Stimulated activated effector memory CD8-positive, alpha-beta T cell treated with anti-CD3 and anti-CD28 coated beads, Interleukin-12 subunit alpha, Interleukin-12 subunit beta, amount 100 ng/mL, for 72 hours (primary cell): ENCODE data around the gene SERPINE1.
"Not testable (repeated sequence)": the region's sequence is repeated elsewhere in the genome, so short reads cannot be mapped to it uniquely, and the experiment has no call there.

ENCODE experiments used
- ATAC-seq: fragments of 150-1000 bp; cut with Tn5 transposase; 2 replicates; pipeline ENCODE4 v1.10.0; 2021
- DNase-seq, 2 donors: peaks; one replicate each; pipeline ENCODE4 v3.0.0; 2021 to 2022; ENCODE audit warnings: low spot score in 2 of 2
- H3K27ac Mint-ChIP-seq: one replicate; pipeline ENCODE4 v1.8.0; 2022; ENCODE audit warnings: mild to moderate bottlenecking, mixed read lengths
- H3K36me3 Mint-ChIP-seq: one replicate; pipeline ENCODE4 v1.8.0; 2022; ENCODE audit warnings: mild to moderate bottlenecking, mixed read lengths
- H3K4me1 Mint-ChIP-seq: one replicate; pipeline ENCODE4 v1.8.0; 2022; ENCODE audit warnings: mixed read lengths
- H3K4me3 Mint-ChIP-seq: one replicate; pipeline ENCODE4 v1.8.0; 2022; ENCODE audit warnings: mild to moderate bottlenecking, mixed read lengths
- H3K9me3 Mint-ChIP-seq: one replicate; pipeline ENCODE4 v1.8.0; 2022; ENCODE audit warnings: mixed read lengths

Gene SERPINE1

GRCh38 chr7:101096331-101096956 is 30.5 kb upstream of the SERPINE1 start:
- Mint-ChIP-seq H3K4me1 (peaks cover 21% of the 10 kb centered on the region), H3K36me3 (peaks cover 5% of the 10 kb centered on the region), H3K27ac (no peak overlapping the region), H3K4me3 (no peak overlapping the region), H3K9me3 (no peaks in the 10 kb centered on the region)
- DNase-seq (no peak), ATAC-seq (no peak)

- H3K27ac Mint-ChIP-seq: peak overlapping the region; percentile 52
- ATAC-seq (no peak), DNase-seq (no peak)
- no peak overlapping the region for H3K4me3 Mint-ChIP-seq
- H3K9me3 Mint-ChIP-seq: no peaks in the 10 kb centered on the region
- peaks cover 21% of the 10 kb centered on the region for H3K4me1 Mint-ChIP-seq
- peaks cover under 1% of the 10 kb centered on the region for H3K36me3 Mint-ChIP-seq
Observed at GRCh38 chr7:101096957-101097347, 30.0 kb upstream of the SERPINE1 start.

- no peak overlapping the region for H3K4me3 Mint-ChIP-seq
- peaks cover 21% of the 10 kb centered on the region for H3K4me1 Mint-ChIP-seq
- ATAC-seq: no peak
Observed at GRCh38 chr7:101097561-101097960, 29.3 kb upstream of the SERPINE1 start.

GRCh38 chr7:101099969-101100781 is 26.7 kb upstream of the SERPINE1 start:
- Mint-ChIP-seq H3K4me1 (peaks cover 17% of the 10 kb centered on the region), H3K4me3 (no peak overlapping the region), H3K9me3 (no peaks in the 10 kb centered on the region), H3K36me3 (no peaks in the 10 kb centered on the region), H3K27ac (peak overlapping the region; percentile 76)
- ATAC-seq (peak; percentile 97), DNase-seq (peak; percentile 25 to 65)

More at GRCh38 chr7:101097561-101097960, 29.3 kb upstream of the SERPINE1 start:
- H3K27ac Mint-ChIP-seq: peak overlapping the region; percentile 52
- no peaks in the 10 kb centered on the region for H3K9me3 Mint-ChIP-seq
- no peaks in the 10 kb centered on the region for H3K36me3 Mint-ChIP-seq
- DNase-seq: no peak

- Mint-ChIP-seq H3K4me1 (peaks cover 11% of the 10 kb centered on the region), H3K4me3 (no peak overlapping the region), H3K27ac (peak overlapping the region; percentile 76), H3K36me3 (no peaks in the 10 kb centered on the region), H3K9me3 (no peaks in the 10 kb centered on the region)
- ATAC-seq (no peak), DNase-seq (no peak)
Observed at GRCh38 chr7:101100858-101101847, 25.8 kb upstream of the SERPINE1 start.

- H3K27ac Mint-ChIP-seq: no peak overlapping the region
Observed at GRCh38 chr7:101102026-101102425, 24.9 kb upstream of the SERPINE1 start.

GRCh38 chr7:101103701-101104100 is 23.2 kb upstream of the SERPINE1 start:
- not testable (repeated sequence) for H3K9me3 Mint-ChIP-seq, ATAC-seq

More at GRCh38 chr7:101102026-101102425, 24.9 kb upstream of the SERPINE1 start:
- DNase-seq (no peak), ATAC-seq (no peak)
- Mint-ChIP-seq H3K36me3 (no peaks in the 10 kb centered on the region), H3K4me3 (no peak overlapping the region), H3K4me1 (peaks cover 11% of the 10 kb centered on the region), H3K9me3 (no peaks in the 10 kb centered on the region)

GRCh38 chr7:101104193-101104713 is 22.7 kb upstream of the SERPINE1 start:
- no peaks in the 10 kb centered on the region for H3K36me3 Mint-ChIP-seq
- no peak overlapping the region for H3K27ac Mint-ChIP-seq
- peaks cover 11% of the 10 kb centered on the region for H3K4me1 Mint-ChIP-seq
- DNase-seq: no peak
- H3K4me3 Mint-ChIP-seq: no peak overlapping the region
- ATAC-seq: no peak
- no peaks in the 10 kb centered on the region for H3K9me3 Mint-ChIP-seq

More at GRCh38 chr7:101103701-101104100, 23.2 kb upstream of the SERPINE1 start:
- H3K4me3 Mint-ChIP-seq, H3K27ac Mint-ChIP-seq, DNase-seq, H3K36me3 Mint-ChIP-seq: not testable (repeated sequence)
- H3K4me1 Mint-ChIP-seq: peaks cover 11% of the 10 kb centered on the region

- Mint-ChIP-seq H3K36me3 (no peaks in the 10 kb centered on the region), H3K9me3 (no peaks in the 10 kb centered on the region), H3K4me1 (peaks cover 10% of the 10 kb centered on the region), H3K27ac (no peak overlapping the region), H3K4me3 (no peak overlapping the region)
- no peak for DNase-seq
- ATAC-seq: no peak
Observed at GRCh38 chr7:101104799-101105198, 22.1 kb upstream of the SERPINE1 start.

- DNase-seq: not testable (repeated sequence)
Observed at GRCh38 chr7:101105248-101105647, 21.7 kb upstream of the SERPINE1 start.

GRCh38 chr7:101106386-101106785 is 20.5 kb upstream of the SERPINE1 start:
- H3K4me3 Mint-ChIP-seq: no peak overlapping the region
- ATAC-seq (no peak), DNase-seq (no peak)
- H3K9me3 Mint-ChIP-seq: no peaks in the 10 kb centered on the region
- H3K27ac Mint-ChIP-seq: no peak overlapping the region
- H3K4me1 Mint-ChIP-seq: no peaks in the 10 kb centered on the region
- H3K36me3 Mint-ChIP-seq: no peaks in the 10 kb centered on the region

More at GRCh38 chr7:101105248-101105647, 21.7 kb upstream of the SERPINE1 start:
- not testable (repeated sequence) for H3K27ac Mint-ChIP-seq, ATAC-seq, H3K36me3 Mint-ChIP-seq, H3K4me3 Mint-ChIP-seq, H3K9me3 Mint-ChIP-seq, H3K4me1 Mint-ChIP-seq

GRCh38 chr7:101108330-101108857 is 18.5 kb upstream of the SERPINE1 start:
- DNase-seq: no peak
- H3K36me3 Mint-ChIP-seq: no peaks in the 10 kb centered on the region
- no peaks in the 10 kb centered on the region for H3K4me1 Mint-ChIP-seq
- ATAC-seq: no peak
- H3K27ac Mint-ChIP-seq: no peak overlapping the region
- H3K9me3 Mint-ChIP-seq: no peaks in the 10 kb centered on the region
- no peak overlapping the region for H3K4me3 Mint-ChIP-seq

GRCh38 chr7:101108961-101109360 is 17.9 kb upstream of the SERPINE1 start:
- no peak for ATAC-seq
- Mint-ChIP-seq H3K9me3 (no peaks in the 10 kb centered on the region), H3K27ac (no peak overlapping the region), H3K36me3 (no peaks in the 10 kb centered on the region), H3K4me1 (no peaks in the 10 kb centered on the region), H3K4me3 (no peak overlapping the region)
- no peak for DNase-seq

GRCh38 chr7:101109368-101109767 is 17.5 kb upstream of the SERPINE1 start:
- ATAC-seq: no peak

More at GRCh38 chr7:101109368-101109767, 17.5 kb upstream of the SERPINE1 start:
- Mint-ChIP-seq H3K4me1 (no peaks in the 10 kb centered on the region), H3K36me3 (no peaks in the 10 kb centered on the region), H3K9me3 (no peaks in the 10 kb centered on the region), H3K27ac (no peak overlapping the region), H3K4me3 (no peak overlapping the region)
- no peak for DNase-seq
